ENCODE data around the gene NEXN.
"Not testable (repeated sequence)": the region's sequence is repeated elsewhere in the genome, so short reads cannot be mapped to it uniquely, and the experiment has no call there.

Gene NEXN

DNA sequence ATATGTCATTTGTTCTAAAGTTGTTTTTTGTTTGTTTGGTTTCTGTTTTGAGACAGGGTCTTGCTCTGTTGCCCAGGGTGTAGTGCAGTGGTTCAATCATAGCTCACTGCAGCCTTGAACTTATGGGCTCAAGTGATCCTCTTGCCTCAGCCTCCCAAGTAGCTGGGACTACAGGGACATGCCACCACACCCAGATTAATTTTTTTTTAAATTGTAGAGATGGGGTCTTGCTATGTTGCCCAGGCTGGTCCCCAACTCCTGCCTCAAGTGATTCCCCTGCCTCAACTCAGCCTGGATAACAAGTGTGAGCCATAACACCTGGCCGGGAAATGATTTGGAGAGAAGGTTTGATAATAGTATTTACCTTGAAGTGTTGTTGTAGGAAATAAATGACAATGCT is 18.2 kb downstream of the NEXN start:
- no peak for DNase-seq

DNA sequence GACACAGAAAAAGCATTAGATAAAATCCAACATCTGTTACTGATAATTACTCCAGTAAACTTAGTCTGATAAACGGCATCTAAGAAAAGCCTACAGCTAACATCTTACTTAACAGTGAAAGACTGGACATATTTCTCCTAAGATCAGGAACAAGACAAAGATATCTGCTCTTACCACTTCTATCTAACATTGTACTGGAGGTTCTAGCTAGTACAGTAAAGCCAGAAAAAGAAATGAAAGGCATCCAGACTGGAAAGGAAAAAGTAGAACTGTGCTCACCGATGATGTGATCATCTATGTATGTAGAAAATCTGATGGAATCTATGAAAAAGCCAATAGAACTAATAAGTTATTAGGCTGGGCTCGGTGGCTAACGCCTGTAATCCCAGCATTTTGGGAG is 21.7 kb downstream of the NEXN start:
- DNase-seq: no peak

DNA sequence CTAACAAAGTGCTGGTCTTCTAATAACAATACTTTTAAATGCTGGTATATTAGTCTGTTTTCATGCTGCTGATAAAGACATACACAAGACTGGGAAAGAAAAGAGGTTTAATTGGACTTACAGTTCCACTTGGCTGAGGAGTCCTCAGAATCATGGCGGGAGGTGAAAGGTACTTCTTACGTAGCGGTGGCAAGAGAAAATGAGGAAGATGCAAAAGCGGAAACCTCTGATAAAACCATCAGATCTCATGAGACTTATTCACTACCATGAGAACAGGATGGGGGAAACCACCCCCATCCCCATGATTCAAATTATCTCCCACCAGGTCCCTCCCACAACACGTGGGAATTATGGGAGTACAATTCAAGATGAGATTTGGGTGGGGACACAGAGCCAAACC is 30.5 kb downstream of the NEXN start:
- not testable (repeated sequence) for DNase-seq

DNA sequence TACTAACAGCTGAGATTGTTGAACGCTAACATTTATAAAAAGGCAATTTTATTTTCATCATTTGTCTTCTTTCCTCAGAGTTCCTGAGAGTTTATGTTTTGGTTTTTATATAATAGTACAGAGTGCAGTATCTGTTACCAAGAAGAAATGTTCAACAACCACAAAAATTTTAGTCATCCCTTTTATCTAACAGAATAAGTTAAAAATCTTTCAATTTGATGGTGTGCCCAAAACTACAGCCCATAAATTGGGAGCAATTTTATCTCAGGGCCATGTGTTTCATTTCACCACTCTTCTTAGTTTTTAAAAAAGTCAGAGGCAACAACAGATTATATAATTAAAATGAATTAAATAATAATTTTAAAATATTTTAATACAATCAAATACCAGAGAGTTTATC is 37.1 kb downstream of the NEXN start:
- DNase-seq: no peak

DNA sequence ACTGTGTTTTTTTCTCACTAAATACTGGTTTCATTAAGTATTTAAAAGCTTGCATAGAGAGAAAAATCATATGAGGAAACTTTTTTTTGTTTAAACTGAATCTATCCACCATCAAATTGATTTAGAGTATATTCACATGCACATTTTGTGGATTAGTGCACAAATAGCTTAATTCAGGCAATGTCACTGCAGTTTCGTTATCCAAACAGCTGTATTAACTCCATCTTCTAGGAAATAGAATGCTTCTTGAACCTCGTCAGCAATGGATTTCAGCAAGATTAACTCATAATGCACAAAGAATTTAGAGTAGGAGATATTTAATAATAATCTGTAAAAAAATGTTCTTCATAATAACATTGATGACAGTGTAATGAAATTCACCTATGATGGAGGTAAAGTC is 37.5 kb downstream of the NEXN start:
- DNase-seq: no peak

DNA sequence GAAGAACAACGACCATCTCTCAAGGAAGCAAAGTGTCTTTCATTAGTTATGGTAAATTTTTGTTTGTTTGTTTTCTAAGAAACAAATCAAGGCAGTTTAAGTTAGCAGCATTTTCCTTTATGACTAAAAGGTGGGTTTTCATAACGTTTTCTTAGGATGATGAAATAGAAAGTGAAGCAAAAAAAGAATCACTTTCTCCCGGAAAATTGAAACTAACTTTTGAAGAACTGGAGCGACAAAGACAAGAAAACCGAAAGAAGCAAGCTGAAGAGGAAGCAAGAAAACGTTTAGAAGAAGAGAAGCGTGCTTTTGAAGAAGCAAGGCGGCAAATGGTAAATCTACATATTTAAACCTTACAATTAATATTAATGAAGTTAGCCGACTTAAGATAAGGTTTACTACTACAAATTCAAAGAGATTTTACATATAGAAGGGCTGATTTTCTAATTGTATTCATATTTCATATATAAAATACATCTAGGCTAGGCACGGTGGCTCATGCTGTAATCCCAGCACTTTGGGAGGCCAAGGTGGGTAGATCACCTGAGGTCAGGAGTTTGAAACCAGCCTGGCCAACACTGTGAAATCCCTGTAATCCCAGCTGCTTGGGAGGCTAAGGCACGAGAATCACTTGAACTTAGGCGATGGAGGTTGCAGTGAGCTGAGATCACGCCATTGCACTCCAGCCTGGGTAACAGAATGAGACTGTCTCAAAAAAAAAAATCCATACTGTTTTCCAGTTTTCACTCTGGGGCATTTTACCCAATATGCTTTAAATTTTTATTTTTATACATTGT is 38.3 kb downstream of the NEXN start:
- DNase-seq: peak; percentile 26

DNA sequence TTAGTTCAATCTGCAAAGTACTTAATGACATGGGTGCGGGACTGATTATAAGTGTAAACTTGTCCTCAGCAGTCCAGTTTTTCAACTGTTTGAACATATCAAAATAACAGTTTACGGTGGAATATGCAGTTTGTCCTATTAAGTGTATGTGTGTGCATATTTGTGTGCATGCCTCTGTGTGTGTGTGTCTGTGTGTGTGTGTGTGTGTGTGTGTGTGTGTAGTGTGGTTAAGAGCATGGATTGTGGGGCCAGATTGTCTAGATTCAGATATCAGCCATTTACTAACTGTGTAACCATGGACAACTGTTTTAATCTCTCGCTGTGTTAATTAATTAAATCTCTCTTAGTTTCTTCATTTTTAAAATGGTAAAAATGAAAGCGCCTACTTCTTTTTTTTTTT is 39.0 kb downstream of the NEXN start:
- no peak for DNase-seq

DNA sequence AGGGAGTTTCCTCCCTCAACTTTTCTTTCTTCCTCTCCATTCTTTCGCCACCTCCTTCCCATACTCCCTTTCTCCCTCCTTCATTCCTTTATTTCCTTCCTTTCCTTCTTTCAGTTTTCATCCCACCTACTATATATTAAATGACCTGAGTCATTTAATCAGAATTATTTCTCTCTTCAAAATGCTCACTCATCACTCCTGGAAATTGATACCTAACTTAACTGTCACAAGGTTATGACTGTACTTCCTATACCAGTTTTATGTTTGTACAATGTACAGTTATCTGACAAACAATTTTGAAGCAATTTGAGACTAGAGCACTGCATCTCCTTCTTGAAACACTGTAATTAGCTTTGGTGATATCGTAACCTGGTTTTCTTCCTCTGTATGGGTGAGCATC is 41.4 kb downstream of the NEXN start:
- no peak for DNase-seq

DNA sequence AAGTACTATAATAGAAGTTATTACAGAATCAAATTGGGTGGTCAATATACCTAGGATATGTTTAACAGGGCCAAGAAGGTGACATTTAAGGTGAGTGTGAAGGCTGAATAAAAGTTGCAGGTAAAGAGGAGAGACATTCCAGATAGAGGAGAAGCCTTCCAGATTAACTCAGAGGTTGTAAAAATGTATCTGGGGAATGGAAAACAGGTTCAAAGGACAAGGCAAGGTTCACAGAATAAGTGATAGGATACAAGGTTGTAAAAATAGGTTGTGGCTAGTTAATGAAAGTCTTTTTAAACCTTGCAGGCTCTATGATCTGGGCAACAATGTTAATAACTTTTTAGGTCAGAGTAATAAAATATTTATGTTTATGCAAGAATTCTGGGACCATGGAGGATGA is 50.2 kb downstream of the NEXN start:
- no peak for DNase-seq

DNA sequence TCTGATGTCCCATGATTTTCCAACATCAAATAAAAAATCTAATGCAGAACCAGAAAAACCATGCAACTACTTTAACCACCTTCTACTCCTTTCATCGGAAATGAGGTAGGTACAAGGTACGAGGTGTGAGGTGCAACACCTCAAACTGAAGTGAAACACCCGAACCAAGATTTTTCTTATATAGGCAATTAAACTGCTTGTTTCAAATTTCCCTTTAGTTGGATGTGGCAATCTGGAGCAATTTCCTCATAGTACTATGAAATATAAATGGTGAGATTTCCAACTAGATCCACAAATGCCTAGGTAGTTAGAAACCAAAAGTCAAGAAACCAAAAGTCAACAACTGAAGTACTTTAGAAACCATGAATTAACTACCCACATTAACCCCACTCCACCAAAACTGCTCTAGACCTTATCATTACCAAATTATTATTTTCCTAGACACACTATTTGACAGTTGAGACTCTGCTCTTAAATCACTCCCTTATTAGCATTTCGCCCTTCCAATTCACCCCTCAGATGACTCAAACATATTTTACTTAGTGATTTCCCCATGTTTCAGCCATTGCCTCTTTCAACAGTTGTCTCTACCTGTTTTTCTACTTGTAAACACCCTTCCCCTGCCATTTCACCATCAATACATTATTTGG is 52.6 kb downstream of the NEXN start:
- DNase-seq: no peak

DNA sequence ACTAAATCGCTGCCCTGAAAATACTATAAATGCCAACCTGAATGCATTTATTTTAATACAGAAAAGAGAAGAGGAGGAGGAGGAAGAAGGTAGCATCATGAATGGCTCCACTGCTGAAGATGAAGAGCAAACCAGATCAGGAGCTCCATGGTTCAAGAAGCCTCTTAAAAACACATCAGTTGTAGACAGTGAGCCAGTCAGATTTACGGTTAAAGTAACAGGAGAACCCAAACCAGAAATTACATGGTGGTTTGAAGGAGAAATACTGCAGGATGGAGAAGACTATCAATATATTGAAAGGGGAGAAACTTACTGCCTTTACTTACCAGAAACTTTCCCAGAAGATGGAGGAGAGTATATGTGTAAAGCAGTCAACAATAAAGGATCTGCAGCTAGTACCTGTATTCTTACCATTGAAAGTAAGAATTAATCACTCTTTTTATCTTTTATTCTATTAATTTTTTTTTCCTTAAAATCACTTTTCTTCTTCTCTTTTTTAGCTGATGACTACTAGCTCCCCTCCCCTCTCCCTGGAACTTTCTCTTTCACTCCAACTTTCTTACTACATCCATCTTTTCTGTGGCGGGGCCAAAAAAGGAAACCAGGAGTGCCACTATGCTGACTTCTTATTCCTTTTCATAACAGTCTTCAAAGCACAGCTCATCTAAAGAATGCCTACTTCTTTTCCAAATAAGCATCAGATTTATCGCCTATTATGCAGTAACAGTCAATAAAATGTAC is 54.1 kb downstream of the NEXN start:
- DNase-seq: no peak

DNA sequence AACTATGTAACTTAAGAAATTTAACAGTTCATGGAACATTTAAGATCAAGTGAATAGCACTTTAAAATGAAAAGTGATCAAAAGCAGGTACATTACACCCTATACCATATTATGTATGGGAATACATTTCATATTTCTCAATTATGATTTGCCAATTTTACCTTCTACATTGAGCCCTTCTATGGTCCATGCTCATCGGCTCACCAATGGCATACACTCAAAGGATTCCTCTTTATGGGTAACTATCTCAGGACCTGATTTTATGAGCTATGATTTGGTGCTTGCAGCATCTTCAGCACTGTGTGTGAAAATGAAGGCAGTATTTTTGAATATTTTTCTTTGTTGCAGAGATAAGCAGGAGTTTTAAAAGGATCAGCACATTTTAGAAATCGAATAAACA is 56.9 kb downstream of the NEXN start:
- DNase-seq: no peak

DNA sequence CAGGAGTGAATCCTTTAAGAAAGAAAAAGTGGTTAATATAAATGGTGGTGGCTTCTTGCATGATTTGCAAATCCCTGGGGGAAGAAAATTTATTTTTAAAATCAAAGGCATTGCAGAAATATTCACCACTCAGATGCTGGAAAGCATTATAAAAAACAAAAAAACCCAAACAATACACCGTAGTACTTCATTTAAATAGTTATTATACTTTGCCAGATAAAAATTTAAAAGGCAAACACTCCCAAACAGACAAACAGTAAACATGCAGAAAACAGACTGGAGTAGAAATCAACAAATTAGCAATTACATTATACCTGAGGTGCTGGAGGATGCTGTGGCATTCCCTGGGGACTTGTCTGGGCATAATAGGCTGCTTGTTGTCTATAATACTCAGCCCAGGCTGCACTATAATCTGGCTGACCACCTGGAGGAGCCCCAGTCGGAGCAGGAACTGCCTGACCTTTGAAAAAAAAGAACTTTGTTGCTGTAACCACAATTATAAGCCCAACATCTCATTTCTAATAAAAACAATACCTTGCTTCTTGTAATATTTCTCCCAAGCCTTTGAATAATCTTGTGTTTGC is 60.5 kb downstream of the NEXN start:
- no peak for DNase-seq

DNA sequence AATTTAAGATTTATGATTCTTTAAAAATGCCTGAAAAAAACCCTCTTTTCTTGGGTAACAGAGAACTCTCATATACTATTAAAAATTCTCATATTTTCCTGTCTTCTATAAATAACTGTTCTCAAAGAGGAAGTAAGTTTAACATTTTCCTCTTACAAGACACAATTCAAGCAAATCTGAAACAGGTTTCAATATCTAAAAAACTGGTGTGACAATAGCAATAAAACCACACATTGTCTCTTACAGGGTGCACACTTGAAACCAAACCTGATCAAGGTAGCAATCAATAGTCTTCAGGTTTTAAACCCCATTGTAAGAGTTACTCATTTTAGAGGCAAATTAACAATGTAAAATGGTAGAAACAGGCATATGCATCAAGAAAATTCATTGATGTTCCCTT is 62.4 kb downstream of the NEXN start:
- no peak for DNase-seq

DNA sequence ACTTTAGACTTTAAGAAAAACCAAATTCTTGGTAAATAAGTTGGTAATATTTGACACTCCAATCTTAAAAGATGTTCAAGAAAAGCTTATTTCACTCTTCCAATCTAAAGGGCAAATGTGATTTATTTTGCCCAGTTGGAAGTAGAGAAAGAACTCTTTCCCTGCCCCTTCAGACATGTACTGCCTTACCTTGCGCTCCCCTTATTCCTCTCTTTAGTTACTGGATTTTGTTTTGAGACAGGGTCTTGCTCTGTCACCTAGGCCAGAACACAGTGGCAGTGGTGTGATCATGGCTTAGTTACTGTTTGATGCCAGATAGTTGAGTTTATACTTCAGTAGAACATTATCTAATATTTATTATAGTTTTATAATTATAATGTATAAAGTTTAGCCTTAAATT is 62.9 kb downstream of the NEXN start:
- no peak for DNase-seq

DNA sequence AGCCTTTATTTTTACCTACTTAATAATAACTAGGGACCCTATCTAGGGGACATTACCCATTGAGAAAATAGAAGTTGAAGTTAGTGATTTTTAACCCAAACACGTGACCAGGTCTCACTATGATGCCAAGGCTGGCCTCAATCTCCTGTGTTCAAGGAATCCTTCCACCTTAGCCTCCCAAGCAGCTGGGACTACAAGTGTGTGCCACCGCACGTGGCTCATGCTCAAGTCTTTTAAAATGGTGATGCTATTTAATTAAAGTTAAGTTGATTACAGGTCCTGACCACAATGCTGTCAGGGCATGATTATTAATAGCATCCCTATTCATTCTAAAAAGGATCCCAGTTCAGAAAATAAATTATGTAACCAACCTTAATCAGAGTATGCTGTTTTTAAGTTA is 65.5 kb downstream of the NEXN start:
- no peak for DNase-seq

DNA sequence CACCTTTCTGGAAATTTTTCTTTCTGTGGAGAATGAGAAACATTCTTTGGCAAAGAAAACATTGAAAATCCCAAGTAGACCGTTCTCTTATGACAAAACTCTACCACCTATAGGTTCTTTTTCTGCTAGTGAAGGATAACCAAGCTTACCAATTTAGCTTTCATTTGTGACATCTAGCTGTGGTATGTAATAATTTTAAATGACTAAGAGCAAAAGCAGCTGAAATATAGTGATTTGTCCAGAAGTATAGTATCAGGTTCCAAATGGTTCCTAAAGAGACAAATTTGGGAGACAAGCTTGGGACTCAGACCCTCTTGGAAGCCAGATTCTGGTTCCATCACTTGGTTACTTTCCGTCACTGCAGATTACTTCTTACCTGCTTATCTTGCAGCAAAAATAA is 66.1 kb downstream of the NEXN start:
- no peak for DNase-seq

DNA sequence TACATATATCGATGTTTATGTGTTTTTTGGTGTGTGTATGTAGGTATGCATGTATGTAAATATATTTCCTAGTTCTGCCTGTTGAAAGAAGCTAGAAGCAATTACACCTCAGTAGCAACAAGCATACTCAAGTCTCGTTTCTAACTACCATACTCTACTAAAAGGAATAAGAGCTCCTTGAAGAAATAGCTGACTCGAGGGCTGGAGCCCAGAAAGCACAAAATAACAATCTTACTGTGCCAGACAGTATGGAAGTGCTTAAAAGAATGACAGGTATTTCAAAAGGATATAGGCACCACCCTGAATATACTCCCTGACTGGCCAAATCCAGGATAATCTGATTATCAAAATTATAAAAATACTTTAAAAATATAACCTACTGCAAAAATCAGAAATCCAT is 67.3 kb downstream of the NEXN start:
- DNase-seq: no peak

DNA sequence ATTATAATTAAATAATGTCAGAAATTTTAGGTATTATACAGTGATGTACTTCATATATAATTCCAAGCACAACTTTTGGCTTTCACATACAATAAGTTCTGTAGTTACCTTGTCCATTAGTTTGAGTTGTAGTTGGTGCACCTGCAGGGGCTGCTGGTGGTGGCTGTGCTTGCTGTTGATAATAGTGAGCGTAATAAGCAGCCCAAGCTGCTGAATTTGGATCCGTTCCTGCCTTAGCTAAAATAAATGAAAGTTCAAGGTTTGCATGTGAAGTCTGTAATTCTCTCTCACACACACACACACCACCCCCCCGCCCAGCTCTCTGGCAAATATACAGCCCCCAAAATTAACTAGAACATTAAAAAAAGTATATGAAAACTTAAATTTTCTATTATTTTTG is 68.0 kb downstream of the NEXN start:
- no peak for DNase-seq

DNA sequence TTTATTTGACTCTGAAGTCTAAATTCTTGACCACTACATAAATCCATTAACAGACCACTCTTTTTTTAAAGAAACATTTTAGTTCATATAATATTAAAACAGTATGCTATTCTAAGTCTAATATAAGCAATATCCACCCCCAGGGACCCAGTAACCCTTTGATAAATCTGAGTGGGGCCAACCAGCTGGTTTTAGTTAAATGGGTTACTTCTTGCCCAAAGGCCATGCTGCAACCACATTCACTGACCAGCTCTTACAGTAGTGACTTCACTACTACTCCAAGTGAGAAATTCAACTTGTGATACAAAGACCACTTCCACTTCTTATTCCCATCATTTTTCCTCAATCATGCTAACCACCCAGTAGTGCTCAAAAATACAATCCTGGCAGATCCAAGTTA is 70.0 kb downstream of the NEXN start:
- DNase-seq: no peak

DNA sequence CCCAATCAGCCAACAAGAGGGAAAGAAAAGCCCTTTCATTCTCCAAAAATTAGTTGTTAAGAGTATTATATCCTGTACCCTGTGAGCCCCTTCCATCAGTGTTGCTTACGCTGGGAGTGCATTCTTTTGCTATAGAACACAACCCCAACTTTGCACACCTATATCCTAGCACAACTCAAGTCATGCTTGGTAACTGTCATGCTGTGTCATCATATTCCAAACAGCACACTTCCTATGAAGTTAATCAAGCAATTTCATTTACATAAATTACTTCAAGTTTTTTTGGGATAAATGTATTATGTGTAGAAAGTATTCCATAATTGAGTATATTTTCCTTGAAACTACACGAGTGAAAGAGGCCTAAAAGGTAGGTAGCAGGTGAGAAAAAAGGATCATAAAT is 70.4 kb downstream of the NEXN start:
- DNase-seq: no peak

DNA sequence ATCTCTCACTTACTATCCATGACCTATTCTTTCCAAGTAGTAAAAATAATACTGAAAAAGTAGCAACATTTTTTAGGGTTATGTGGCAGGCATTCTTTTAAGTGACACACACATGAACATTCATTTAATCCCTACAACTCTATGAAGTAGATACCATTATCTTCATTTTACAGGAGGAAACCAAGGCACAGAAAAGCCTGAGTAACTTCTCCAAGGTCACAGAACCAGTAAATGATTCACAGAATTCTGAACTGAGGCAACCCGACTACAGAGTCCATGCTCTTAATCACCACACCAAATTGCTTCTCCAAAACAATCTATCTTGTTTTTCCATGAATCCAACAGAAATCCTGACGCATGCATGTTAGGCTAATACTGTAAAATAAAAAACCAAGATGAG is 73.0 kb downstream of the NEXN start:
- no peak for DNase-seq

DNA sequence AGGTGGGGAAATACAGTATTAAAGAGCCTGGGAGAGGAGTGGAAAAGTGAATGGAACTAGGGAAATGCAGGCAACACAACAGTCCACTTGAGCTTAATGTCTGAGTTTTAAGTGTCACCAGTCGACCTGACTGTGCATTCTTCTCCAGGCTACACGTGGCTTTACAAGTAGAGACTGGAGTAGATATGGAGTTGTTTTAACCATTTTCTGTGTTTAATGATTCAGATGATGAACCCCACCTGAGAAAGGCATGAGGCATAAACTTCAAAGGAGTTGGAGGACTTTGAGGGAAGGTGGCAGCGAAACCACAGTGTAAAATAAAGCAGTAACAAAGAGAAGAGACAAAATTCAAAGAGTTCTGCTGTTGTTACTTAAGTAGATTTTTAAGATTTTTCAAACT is 77.9 kb downstream of the NEXN start:
- DNase-seq: no peak

DNA sequence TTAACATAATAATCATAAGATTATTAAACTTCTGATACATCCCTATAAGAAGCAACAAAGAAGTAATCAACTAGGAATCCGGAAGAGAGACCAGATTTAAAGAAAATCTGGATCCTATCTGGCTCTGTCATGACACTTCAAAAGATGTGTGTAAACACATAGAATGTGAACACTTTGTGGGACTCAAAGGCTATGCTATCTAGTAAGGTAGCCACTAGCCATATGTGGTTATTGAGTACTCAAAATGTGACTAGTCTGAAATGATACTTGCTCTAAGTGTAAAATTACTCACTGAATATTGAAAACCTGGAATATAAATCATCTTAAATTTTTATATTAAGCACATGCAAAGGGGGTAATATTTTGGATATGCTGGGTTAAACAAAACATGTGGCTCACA is 81.8 kb downstream of the NEXN start:
- DNase-seq: no peak

All from CD4-positive, alpha-beta T cell treated with Interleukin-21 for 1 hour (primary cell).